Measurements from ENCODE around the gene SWSAP1. TPM values are rescaled to one million over a fixed set of nuclear protein-coding genes. Genes with fewer than 3 reads are reported as not detected.

SWSAP1 gene
- total and polyA plus RNA-seq, 2 experiments from 2014 or later: 2.1 to 6.1 TPM

- H3F3A ChIP-seq (replicated peaks; ENCODE audit: low read depth): peaks cover 16% of the 10 kb centered on the region
- H3K4me1 ChIP-seq (ENCODE audit: insufficient read depth): 0 out of 2 replicates have a peak, but pooled peaks cover 3% of the 10 kb centered on the region
- no peaks in the 10 kb centered on the region for H3K27me3 ChIP-seq (ENCODE audit: insufficient read depth)
- H2AFZ ChIP-seq: peak overlapping the region; percentile 92
- Mint-ChIP-seq H3K36me3 (ENCODE audit: low read depth) (no peaks in the 10 kb centered on the region), H3K9me3 (peaks cover 3% of the 10 kb centered on the region; the same call in 1 of the 3 replicates), H3K27me3 (ENCODE audit: insufficient read depth, low read depth, poor library complexity) (peaks cover 11% of the 10 kb centered on the region), H3K4me1 (peaks cover 17% of the 10 kb centered on the region), H3K4me3 (peak overlapping the region; percentile 94), H3K27ac (no peak overlapping the region)
- H3K9me2 ChIP-seq (ENCODE audit: insufficient read depth): no peaks in the 10 kb centered on the region
- no peaks in the 10 kb centered on the region for H3K36me3 ChIP-seq (ENCODE audit: insufficient read depth)
- no peaks in the 10 kb centered on the region for H4K20me1 ChIP-seq (replicated peaks; ENCODE audit: insufficient read depth)
- ATAC-seq: no peak
- H3K27ac ChIP-seq (ENCODE audit: low read depth): no peak overlapping the region
- TF ChIP-seq POLR2AphosphoS5 (IDR thresholded peaks at IDR 0.05; ENCODE audit: low read depth): no peak
- no peak for TF ChIP-seq EZH2 (IDR thresholded peaks at IDR 0.05; ENCODE audit: low read depth, unreplicated experiment)
- no peak for TF ChIP-seq ETS1 (IDR thresholded peaks at IDR 0.05)
- no peak for TF ChIP-seq REST (IDR thresholded peaks at IDR 0.05; ENCODE audit: unreplicated experiment)
- TF ChIP-seq EZH2phosphoT487 (IDR thresholded peaks at IDR 0.05; ENCODE audit: unreplicated experiment): no peak
- no peak for TF ChIP-seq JUNB (IDR thresholded peaks at IDR 0.05; ENCODE audit: unreplicated experiment)
- no peak for TF ChIP-seq NANOG (IDR thresholded peaks at IDR 0.05; ENCODE audit: borderline replicate concordance)
- no peak for TF ChIP-seq CTCF (conservative IDR thresholded peaks at IDR 0.05; ENCODE audit: low read depth in 2 of 2)
- no peak for TF ChIP-seq ZNF114 (CRISPR knock-in tag; IDR thresholded peaks at IDR 0.05)
- no peak for TF ChIP-seq STAT1 (IDR thresholded peaks at IDR 0.05; ENCODE audit: unreplicated experiment)
- TF ChIP-seq CREB1 (CRISPR knock-in tag; IDR thresholded peaks at IDR 0.05; ENCODE audit: low read depth): no peak
- TF ChIP-seq ZNF462 (CRISPR knock-in tag; IDR thresholded peaks at IDR 0.05): no peak
- no peak for TF ChIP-seq ZNF331 (CRISPR knock-in tag; IDR thresholded peaks at IDR 0.05; ENCODE audit: low read depth)
- peak overlapping the region; percentile 58 for H3K4me3 ChIP-seq
- peak overlapping the region; percentile 92 for H3K4me2 ChIP-seq
- DNase-seq (ENCODE audit: low spot score): no peak
- H3K79me2 ChIP-seq (replicated peaks; ENCODE audit: insufficient read depth): no peaks in the 10 kb centered on the region
Observed at GRCh38 chr19:11384778-11385129, 10.3 kb downstream of the SWSAP1 start.

Measured in GM23338 (cell line).